Transverse colon (tissue), 3 donors: Measurements from ENCODE around the gene MS4A18.
"Not testable (repeated sequence)": the region's sequence is repeated elsewhere in the genome, so short reads cannot be mapped to it uniquely, and the experiment has no call there.

ENCODE experiments used
- EP300 ChIP-seq: sonication (generic); formaldehyde crosslinking; IDR thresholded peaks from one replicate; pipeline ENCODE4 v1.6.1; 2017; ENCODE audit warnings: antibody characterized with exemption, low read depth
- TF ChIP-seq, protein P1 (sequence below), 5 experiments: fragments of 200-600 bp in 3 of 5; fragments of 450-650 bp in 2 of 5; sonication (generic) in 3 of 5; IDR thresholded peaks; 1 replicate in 2 of 5; 2 replicates in 3 of 5; pipeline ENCODE4 v1.5.1; 2016 to 2017; ENCODE audit warnings: antibody characterized with exemption in 5 of 5, inconsistent platforms in 3 of 5, mild to moderate bottlenecking in 2 of 5, moderate library complexity in 1 of 5

GRCh38 chr11:60678231-60678630 lies 46.3 kb upstream of the MS4A18 start:
- TF ChIP-seq, protein P1, sequence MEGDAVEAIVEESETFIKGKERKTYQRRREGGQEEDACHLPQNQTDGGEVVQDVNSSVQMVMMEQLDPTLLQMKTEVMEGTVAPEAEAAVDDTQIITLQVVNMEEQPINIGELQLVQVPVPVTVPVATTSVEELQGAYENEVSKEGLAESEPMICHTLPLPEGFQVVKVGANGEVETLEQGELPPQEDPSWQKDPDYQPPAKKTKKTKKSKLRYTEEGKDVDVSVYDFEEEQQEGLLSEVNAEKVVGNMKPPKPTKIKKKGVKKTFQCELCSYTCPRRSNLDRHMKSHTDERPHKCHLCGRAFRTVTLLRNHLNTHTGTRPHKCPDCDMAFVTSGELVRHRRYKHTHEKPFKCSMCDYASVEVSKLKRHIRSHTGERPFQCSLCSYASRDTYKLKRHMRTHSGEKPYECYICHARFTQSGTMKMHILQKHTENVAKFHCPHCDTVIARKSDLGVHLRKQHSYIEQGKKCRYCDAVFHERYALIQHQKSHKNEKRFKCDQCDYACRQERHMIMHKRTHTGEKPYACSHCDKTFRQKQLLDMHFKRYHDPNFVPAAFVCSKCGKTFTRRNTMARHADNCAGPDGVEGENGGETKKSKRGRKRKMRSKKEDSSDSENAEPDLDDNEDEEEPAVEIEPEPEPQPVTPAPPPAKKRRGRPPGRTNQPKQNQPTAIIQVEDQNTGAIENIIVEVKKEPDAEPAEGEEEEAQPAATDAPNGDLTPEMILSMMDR (IDR thresholded peaks at IDR 0.05): not testable (repeated sequence)
- TF ChIP-seq EP300: not testable (repeated sequence)
